ENCODE results near the gene PIEZO2.

- no peak for TF ChIP-seq CTCF (IDR thresholded peaks at IDR 0.05; ENCODE audit: poor library complexity)
- TF ChIP-seq EZH2 (IDR thresholded peaks at IDR 0.05; ENCODE audit: borderline replicate concordance) = no peak
Measured at GRCh38 chr18:11146238-11146946, 3.0 kb downstream of the PIEZO2 start.

Data from hepatocyte (in vitro differentiated cells).